B cell (primary cell): ENCODE data around the gene KNTC1. TPM values are rescaled to one million over a fixed set of nuclear protein-coding genes. Genes with fewer than 3 reads are reported as not detected.
"Not testable (repeated sequence)": the region's sequence is repeated elsewhere in the genome, so short reads cannot be mapped to it uniquely, and the experiment has no call there.

Experiments
- ATAC-seq: fragments of 200-7000 bp; cut with Tn5 transposase; one replicate; pipeline ENCODE4 v1.10.0; 2021; ENCODE audit warnings: low read depth, mild to moderate bottlenecking, moderate number of reproducible peaks, moderate library complexity
- CTCF ChIA-PET: fragments of 350-600 bp; sonication (Branson Sonifier 250); formaldehyde crosslinking; loops from one replicate; lab custom pipeline; 2021; ENCODE audit warnings: antibody characterized with exemption, inconsistent platforms; lab: Charles Lee
- POLR2A ChIA-PET: fragments of 350-600 bp; sonication (Branson Sonifier 250); formaldehyde crosslinking; loops from one replicate; lab custom pipeline; 2021; ENCODE audit warnings: antibody characterized with exemption; lab: Charles Lee
- DNase-seq: peaks from one replicate; pipeline ENCODE4 v3.0.0; 2013
- H2AFZ ChIP-seq: 2 replicates; pipeline ENCODE4 v1.6.1; 2012; ENCODE audit warnings: mild to moderate bottlenecking, low read depth, low read length; ENCODE audit not compliant: insufficient read depth, poor library complexity, severe bottlenecking
- H3K27ac ChIP-seq, 2 donors: 1 replicate in 1 of 2; 2 replicates in 1 of 2; pipeline ENCODE4 v1.5.1; 2012 to 2013; ENCODE audit warnings: low read length in 2 of 2, mild to moderate bottlenecking in 2 of 2, moderate library complexity in 1 of 2
- H3K27me3 ChIP-seq, 4 experiments: fragments of 200-600 bp in 1 of 4; sonication (generic) in 1 of 4; replicated peaks in 1 of 4; 1 replicate in 2 of 4; 2 replicates in 2 of 4; pipeline versions ENCODE4 v1.6.1 to v1.7.0; 2013 to 2016; ENCODE audit warnings: low read length in 3 of 4, mild to moderate bottlenecking in 2 of 4, mixed read lengths in 1 of 4, moderate library complexity in 1 of 4; ENCODE audit not compliant: insufficient read depth in 4 of 4, control insufficient read depth in 3 of 4; ENCODE audit errors: control extremely low read depth in 1 of 4
- H3K36me3 ChIP-seq, 2 experiments: replicated peaks in 1 of 2; 1 replicate in 1 of 2; 2 replicates in 1 of 2; pipeline versions ENCODE4 v1.6.1 to v1.7.1; 2013; ENCODE audit warnings: low read length in 1 of 2; ENCODE audit not compliant: insufficient read depth in 2 of 2, control insufficient read depth in 1 of 2; ENCODE audit errors: control extremely low read depth in 1 of 2, extremely low read depth in 1 of 2
- H3K4me1 ChIP-seq, 2 donors: fragments of 200-600 bp in 1 of 2; sonication (generic) in 1 of 2; 1 replicate in 1 of 2; 2 replicates in 1 of 2; pipeline versions ENCODE4 v1.5.1 to v1.6.1; 2013 to 2017; ENCODE audit warnings: low read length in 2 of 2; ENCODE audit not compliant: control insufficient read depth in 2 of 2, insufficient read depth in 2 of 2
- H3K4me2 ChIP-seq: replicated peaks from 2 replicates; pipeline ENCODE3; 2012; ENCODE audit warnings: mild to moderate bottlenecking, low read depth, low read length; ENCODE audit not compliant: poor library complexity, severe bottlenecking
- H3K4me3 ChIP-seq, 5 experiments: fragments of 200-600 bp in 1 of 5; sonication (generic) in 1 of 5; 1 replicate in 3 of 5; 2 replicates in 2 of 5; pipeline versions ENCODE4 v1.5.1 to v1.7.0; 2011 to 2016; ENCODE audit warnings: low read length in 4 of 5, mild to moderate bottlenecking in 4 of 5, low read depth in 2 of 5, control low read depth in 1 of 5, moderate library complexity in 1 of 5; ENCODE audit not compliant: insufficient read depth in 1 of 5; ENCODE audit errors: control extremely low read depth in 1 of 5, extremely low read depth in 1 of 5
- H3K79me2 ChIP-seq: fragments of 200-600 bp; sonication (generic); one replicate; pipeline ENCODE4 v1.6.0; 2016; ENCODE audit warnings: low read length; ENCODE audit not compliant: control insufficient read depth, insufficient read depth
- H3K9ac ChIP-seq: fragments of 200-600 bp; sonication (generic); 2 replicates; pipeline ENCODE4 v1.6.1; 2017; ENCODE audit warnings: mild to moderate bottlenecking, low read length, moderate library complexity
- H3K9me3 ChIP-seq, 3 donors: one replicate each; pipeline versions ENCODE4 v1.6.1 to v1.7.1; 2013; ENCODE audit warnings: low read length in 2 of 3; ENCODE audit not compliant: control insufficient read depth in 2 of 3, insufficient read depth in 1 of 3; ENCODE audit errors: control extremely low read depth in 1 of 3
- H4K20me1 ChIP-seq: 2 replicates; pipeline ENCODE4 v1.6.0; 2012; ENCODE audit warnings: mild to moderate bottlenecking, low read length; ENCODE audit not compliant: insufficient read depth, control insufficient read depth, poor library complexity, severe bottlenecking
- H3K27ac Mint-ChIP-seq: one replicate; pipeline ENCODE4 v1.8.0; 2021; ENCODE audit warnings: mixed read lengths
- H3K27me3 Mint-ChIP-seq: one replicate; pipeline ENCODE4 v1.8.0; 2021; ENCODE audit warnings: mixed read lengths
- H3K4me1 Mint-ChIP-seq: one replicate; pipeline ENCODE4 v1.8.0; 2021; ENCODE audit warnings: mixed read lengths
- H3K4me3 Mint-ChIP-seq: one replicate; pipeline ENCODE4 v1.8.0; 2021; ENCODE audit warnings: mixed read lengths
- H3K9me3 Mint-ChIP-seq: one replicate; pipeline ENCODE4 v1.8.0; 2022; ENCODE audit warnings: mixed read lengths; ENCODE audit not compliant: insufficient read depth
- EZH2 ChIP-seq: IDR thresholded peaks from 2 replicates; pipeline ENCODE4 v1.6.1; 2012; ENCODE audit warnings: borderline replicate concordance, low read depth, mild to moderate bottlenecking, moderate library complexity, low read length; ENCODE audit not compliant: insufficient read depth, poor library complexity, severe bottlenecking
- WGBS: methylation state at CpG from one replicate; pipeline ENCODE4 v1.1.5; 2013; ENCODE audit warnings: missing lambda C conversion rate; ENCODE audit not compliant: insufficient coverage; 5-methylcytosine and 5-hydroxymethylcytosine counted together
- intact Hi-C: fragments of 100-400 bp; cut with micrococcal nuclease; formaldehyde crosslinking; loops from one replicate; pipeline ENCODE4 v1.10.0; 2022
- polyA plus RNA-seq: library from polyadenylated mRNA; depleted of rRNA; stranded (reverse); fragments of >200 nt; gene quantifications from 2 replicates; pipeline ENCODE4 v1.2.3, GENCODE V29; 2012
- total RNA-seq, 2 donors: library from RNA; stranded (reverse); fragments of 120-200 nt in 1 of 2; gene quantifications; 1 replicate in 1 of 2; 2 replicates in 1 of 2; pipeline versions ENCODE4 v1.2.3 to v1.2.4, GENCODE V29; 2013 to 2022
- TF ChIP-seq, protein P1 (sequence below): fragments of 200-600 bp; IDR thresholded peaks from one replicate; pipeline ENCODE4 v1.8.0; 2022; ENCODE audit warnings: antibody characterized with exemption, mild to moderate bottlenecking

KNTC1 gene
- total and polyA plus RNA-seq, 2 donors (not counting 1 experiment from before 2014, with no cell fraction given), result 27.1 to 52.4 TPM

DNA sequence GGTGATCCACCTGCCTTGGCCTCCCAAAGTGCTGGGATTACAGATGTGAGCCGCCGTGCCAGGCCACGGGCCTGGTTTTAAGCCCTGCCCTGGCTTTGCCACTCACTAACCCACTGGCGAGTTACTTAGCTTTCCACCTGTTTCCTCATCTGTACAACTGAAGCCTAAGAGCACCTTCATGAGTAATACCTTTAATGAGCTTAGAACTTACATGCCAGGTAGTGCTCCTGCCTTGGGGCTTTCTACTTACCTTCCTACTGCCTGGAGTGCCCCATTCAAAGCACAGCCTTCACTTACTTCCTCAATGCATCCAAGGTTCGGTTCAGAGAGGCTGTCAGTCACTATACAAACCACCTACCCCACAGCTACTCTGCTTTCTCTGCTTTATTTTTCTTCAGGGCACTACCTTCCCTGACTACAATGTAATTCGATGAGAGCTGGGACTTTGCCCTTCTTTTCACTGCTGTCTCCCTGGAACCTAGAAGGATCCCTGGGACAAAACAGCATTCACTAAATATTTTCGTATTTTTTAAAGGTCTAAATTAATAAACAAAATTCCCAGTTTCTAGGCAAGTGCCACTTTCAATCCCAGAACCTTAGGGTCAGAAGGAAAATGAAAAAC lies 40.1 kb upstream of the KNTC1 start:
- H3K36me3 ChIP-seq, result peaks cover 20 to 74% of the 10 kb centered on the region in 2 experiments
- no peak overlapping the region for H3K27ac Mint-ChIP-seq

DNA sequence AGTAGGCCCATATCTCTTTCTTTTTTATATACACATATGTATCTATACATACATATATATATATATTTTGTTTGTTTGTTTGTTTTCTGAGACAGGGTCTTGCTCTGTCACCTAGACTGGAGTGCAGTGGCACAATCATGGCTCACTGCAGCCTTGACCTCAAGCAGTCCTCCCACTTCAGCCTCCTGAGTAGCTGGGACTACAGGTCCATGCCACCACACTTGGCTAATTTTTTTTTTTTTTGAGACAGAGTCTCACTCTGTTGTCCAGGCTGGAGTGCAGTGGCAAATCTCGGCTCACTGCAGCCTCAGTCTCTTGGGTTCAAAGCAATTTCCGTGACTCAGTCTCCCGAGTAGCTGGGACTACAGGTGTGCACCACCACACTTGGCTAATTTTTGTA lies 39.2 kb upstream of the KNTC1 start:
- H3K4me2 ChIP-seq, H4K20me1 ChIP-seq, DNase-seq, POLR2A ChIA-PET, ATAC-seq, H3K4me3 Mint-ChIP-seq, H3K27me3 Mint-ChIP-seq, intact Hi-C loops, H3K27ac Mint-ChIP-seq, H3K9ac ChIP-seq, H3K27ac ChIP-seq, H3K9me3 Mint-ChIP-seq, H3K4me3 ChIP-seq, CTCF ChIA-PET, H3K4me1 ChIP-seq, H3K27me3 ChIP-seq, H3K9me3 ChIP-seq, H3K4me1 Mint-ChIP-seq, H2AFZ ChIP-seq: not testable (repeated sequence)
- Histone ChIP-seq H3K79me2 (peaks cover 29% of the 10 kb centered on the region), H3K36me3 (peaks cover 21 to 74% of the 10 kb centered on the region in 2 experiments)
- WGBS, result 96% methylated on average over 3 of the region's 3 CpGs

More for the DNA sequence above, 40.1 kb upstream of the KNTC1 start:
- Histone ChIP-seq H3K4me1 (no peaks in the 10 kb centered on the region), H3K4me2 (no peak overlapping the region), H3K9ac (no peak overlapping the region), H3K9me3 (no peaks in the 10 kb centered on the region), H3K79me2 (peaks cover 21% of the 10 kb centered on the region), H2AFZ (no peak overlapping the region), H3K27ac (no peak overlapping the region), H3K4me3 (no peak overlapping the region), H3K27me3 (no peaks in the 10 kb centered on the region), H4K20me1 (no peaks in the 10 kb centered on the region)
- ATAC-seq, result no peak
- CTCF ChIA-PET, result interaction anchor here (1.7 kb wide), 1 partner anchor 16 kb away, joined by 9 read pairs; no protein-coding TSS in a partner anchor
- Mint-ChIP-seq H3K9me3 (no peaks in the 10 kb centered on the region), H3K27me3 (no peaks in the 10 kb centered on the region), H3K4me3 (no peak overlapping the region), H3K4me1 (peaks cover 2% of the 10 kb centered on the region)
- intact Hi-C loops, result no loop called here
- TF ChIP-seq, protein P1, sequence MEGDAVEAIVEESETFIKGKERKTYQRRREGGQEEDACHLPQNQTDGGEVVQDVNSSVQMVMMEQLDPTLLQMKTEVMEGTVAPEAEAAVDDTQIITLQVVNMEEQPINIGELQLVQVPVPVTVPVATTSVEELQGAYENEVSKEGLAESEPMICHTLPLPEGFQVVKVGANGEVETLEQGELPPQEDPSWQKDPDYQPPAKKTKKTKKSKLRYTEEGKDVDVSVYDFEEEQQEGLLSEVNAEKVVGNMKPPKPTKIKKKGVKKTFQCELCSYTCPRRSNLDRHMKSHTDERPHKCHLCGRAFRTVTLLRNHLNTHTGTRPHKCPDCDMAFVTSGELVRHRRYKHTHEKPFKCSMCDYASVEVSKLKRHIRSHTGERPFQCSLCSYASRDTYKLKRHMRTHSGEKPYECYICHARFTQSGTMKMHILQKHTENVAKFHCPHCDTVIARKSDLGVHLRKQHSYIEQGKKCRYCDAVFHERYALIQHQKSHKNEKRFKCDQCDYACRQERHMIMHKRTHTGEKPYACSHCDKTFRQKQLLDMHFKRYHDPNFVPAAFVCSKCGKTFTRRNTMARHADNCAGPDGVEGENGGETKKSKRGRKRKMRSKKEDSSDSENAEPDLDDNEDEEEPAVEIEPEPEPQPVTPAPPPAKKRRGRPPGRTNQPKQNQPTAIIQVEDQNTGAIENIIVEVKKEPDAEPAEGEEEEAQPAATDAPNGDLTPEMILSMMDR, result no peak
- no peak for TF ChIP-seq EZH2
- 96% methylated on average over 7 of the region's 7 CpGs for WGBS
- POLR2A ChIA-PET, result interaction anchor here (0.5 kb wide), 1 partner anchor 796 kb away, joined by 3 read pairs; no protein-coding TSS in a partner anchor
- DNase-seq, result no peak
